ENCODE results near the gene ADGRA3. TPM values are rescaled to one million over a fixed set of nuclear protein-coding genes. Genes with fewer than 3 reads are reported as not detected.

Gene ADGRA3
- polyA plus RNA-seq, 1 donor from 2014 or later: 40.5 TPM

- no peaks in the 10 kb centered on the region for H3K79me2 ChIP-seq (replicated peaks; ENCODE audit: insufficient read depth, low read length)
- no peak for TF ChIP-seq POLR2AphosphoS5 (IDR thresholded peaks at IDR 0.05)
- no peak for TF ChIP-seq CTCF (IDR thresholded peaks at IDR 0.05; ENCODE audit: poor library complexity, severe bottlenecking)
- TF ChIP-seq REST (IDR thresholded peaks at IDR 0.05; ENCODE audit: borderline replicate concordance): no peak
- no peak for TF ChIP-seq RAD21 (conservative IDR thresholded peaks at IDR 0.05)
- TF ChIP-seq MXI1 (conservative IDR thresholded peaks at IDR 0.05; ENCODE audit: poor library complexity, severe bottlenecking): no peak
- no peak for TF ChIP-seq EP300 (conservative IDR thresholded peaks at IDR 0.05; ENCODE audit: poor library complexity, severe bottlenecking)
- no peak for TF ChIP-seq EZH2 (IDR thresholded peaks at IDR 0.05; ENCODE audit: borderline replicate concordance, insufficient read depth, low read length, poor library complexity, severe bottlenecking)
- no peak for TF ChIP-seq SMC3 (conservative IDR thresholded peaks at IDR 0.05; ENCODE audit: poor library complexity)
- TF ChIP-seq TAF1 (IDR thresholded peaks at IDR 0.05; ENCODE audit: low read depth): no peak
- no peaks in the 10 kb centered on the region for H3K27me3 ChIP-seq (ENCODE audit: insufficient read depth, low read depth, low read length)
- H3K9me3 ChIP-seq (ENCODE audit: low read length): no peaks in the 10 kb centered on the region
- no peak overlapping the region for H3K4me2 ChIP-seq (ENCODE audit: low read length)
- H4K20me1 ChIP-seq (ENCODE audit: insufficient read depth): no peaks in the 10 kb centered on the region
- no peaks in the 10 kb centered on the region for H3K36me3 ChIP-seq (ENCODE audit: insufficient read depth, low read length)
- no peaks in the 10 kb centered on the region for H3F3A ChIP-seq (ENCODE audit: insufficient read depth, low read length, poor library complexity, severe bottlenecking)
- H3K9me2 ChIP-seq (ENCODE audit: insufficient read depth, low read length): no peaks in the 10 kb centered on the region
- no peak overlapping the region for H2AFZ ChIP-seq (ENCODE audit: low read depth, low read length)
- no peak overlapping the region for H3K27ac ChIP-seq (ENCODE audit: low read length)
- no peak overlapping the region for H3K9ac ChIP-seq (ENCODE audit: low read length)
- H3K4me3 ChIP-seq (ENCODE audit: low read length): no peak overlapping the region
Observed at GRCh38 chr4:22338796-22339195, 177.1 kb downstream of the ADGRA3 start.

Other genes with a start within 250 kb of the ADGRA3 start
- not detected in 2 replicates for gene GBA3, start 176.9 kb upstream of the ADGRA3 start, polyA plus RNA-seq